SU-DHL-6 (cell line): Measurements from ENCODE around the gene TEK.

Experiments used
- H2AFZ ChIP-seq: fragments of 200-600 bp; sonication (generic); 2 replicates; pipeline ENCODE4 v1.6.1; 2014; ENCODE audit warnings: low read depth, mild to moderate bottlenecking, moderate library complexity, mixed read lengths, antibody characterized with exemption, low read length; ENCODE audit not compliant: severe bottlenecking
- H3F3A ChIP-seq: fragments of 200-600 bp; shearing (Covaris generic); 2 replicates; pipeline ENCODE4 v1.6.0; 2016; ENCODE audit warnings: antibody characterized with exemption, mild to moderate bottlenecking; ENCODE audit not compliant: insufficient read depth
- H3K27ac ChIP-seq: fragments of 200-600 bp; sonication (generic); 2 replicates; pipeline ENCODE4 v1.5.1; 2016; ENCODE audit warnings: low read depth, mild to moderate bottlenecking, low read length, moderate library complexity, mixed read lengths
- H3K27me3 ChIP-seq: fragments of 200-600 bp; sonication (generic), shearing (Covaris generic); 2 replicates; pipeline ENCODE4 v1.6.0; 2014; ENCODE audit warnings: mild to moderate bottlenecking, low read length
- H3K36me3 ChIP-seq: fragments of 200-600 bp; sonication (generic); 2 replicates; pipeline ENCODE4 v1.6.1; 2014; ENCODE audit warnings: mild to moderate bottlenecking, low read length, mixed read lengths
- H3K4me2 ChIP-seq: fragments of 300-600, 200-600 bp; shearing (Covaris generic), sonication (generic); 2 replicates; pipeline ENCODE4 v1.6.0; 2014; ENCODE audit warnings: low read length, low read depth, mild to moderate bottlenecking; ENCODE audit not compliant: poor library complexity, severe bottlenecking
- H3K4me3 ChIP-seq: fragments of 200-600 bp; sonication (generic); 2 replicates; pipeline ENCODE4 v1.5.1; 2014; ENCODE audit warnings: antibody characterized with exemption, low read length, mild to moderate bottlenecking, mixed read lengths; ENCODE audit not compliant: insufficient read depth, poor library complexity, severe bottlenecking
- H3K79me2 ChIP-seq: fragments of 200-600 bp; sonication (generic); 2 replicates; pipeline ENCODE4 v1.6.1; 2014; ENCODE audit warnings: mild to moderate bottlenecking, low read length, moderate library complexity; ENCODE audit not compliant: insufficient read depth
- H3K9ac ChIP-seq: fragments of 200-600 bp; sonication (generic); 2 replicates; pipeline ENCODE4 v1.7.0; 2014; ENCODE audit warnings: mild to moderate bottlenecking, low read length
- H3K9me2 ChIP-seq: fragments of 200-600 bp; sonication (generic); replicated peaks from 2 replicates; pipeline ENCODE4 v1.6.1; 2014; ENCODE audit warnings: low read length; ENCODE audit not compliant: insufficient read depth
- H3K9me3 ChIP-seq: fragments of 200-600 bp; sonication (generic); 2 replicates; pipeline ENCODE4 v1.6.1; 2014; ENCODE audit warnings: low read length, mixed read lengths; ENCODE audit not compliant: insufficient read depth
- H4K20me1 ChIP-seq: fragments of 200-600 bp; sonication (generic); 2 replicates; pipeline ENCODE4 v1.6.1; 2014; ENCODE audit warnings: low read depth, mild to moderate bottlenecking, antibody characterized with exemption, low read length, moderate library complexity, mixed read lengths
- CTCF ChIP-seq: fragments of 200-600 bp; sonication (generic); IDR thresholded peaks from one replicate; pipeline ENCODE4 v1.5.1; 2017; ENCODE audit warnings: antibody characterized with exemption, mild to moderate bottlenecking, low read length, moderate library complexity; ENCODE audit not compliant: insufficient read depth, poor library complexity, severe bottlenecking
- EZH2phosphoT487 ChIP-seq: fragments of 200-600 bp; sonication (generic), shearing (Covaris generic); conservative IDR thresholded peaks from 2 replicates; pipeline ENCODE4 v1.6.1; 2018; ENCODE audit warnings: mild to moderate bottlenecking, antibody characterized with exemption, low read length, moderate library complexity, mixed read lengths

The TEK gene

DNA sequence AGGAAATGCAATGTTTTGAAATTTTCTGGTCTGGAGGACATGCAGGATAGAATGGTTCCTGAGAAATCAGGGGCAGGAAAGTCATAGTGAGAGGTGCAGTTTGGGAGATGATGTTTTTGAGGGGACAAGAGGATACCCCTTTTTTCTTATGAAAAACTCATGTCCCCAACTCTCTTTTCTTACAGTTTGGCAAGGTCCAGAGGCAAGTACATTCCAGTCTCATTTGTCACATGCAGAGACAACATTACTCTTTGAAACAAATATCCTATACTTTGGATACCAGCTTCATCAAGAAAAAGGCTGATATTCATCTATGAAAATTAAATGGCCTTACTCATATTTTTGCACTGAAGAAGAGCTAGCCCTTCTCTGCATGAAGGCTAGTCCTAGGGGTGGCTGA, 139.7 kb downstream of the TEK start:
- Histone ChIP-seq H3K4me3 (no peak overlapping the region), H3K27me3 (no peaks in the 10 kb centered on the region), H3K9me3 (no peaks in the 10 kb centered on the region), H3K27ac (no peak overlapping the region), H4K20me1 (no peaks in the 10 kb centered on the region), H3K4me2 (no peak overlapping the region), H3F3A (no peaks in the 10 kb centered on the region), H3K36me3 (no peaks in the 10 kb centered on the region), H2AFZ (no peak overlapping the region), H3K9ac (no peak overlapping the region), H3K9me2 (no peaks in the 10 kb centered on the region), H3K79me2 (no peaks in the 10 kb centered on the region)
- no peak for TF ChIP-seq CTCF
- no peak for TF ChIP-seq EZH2phosphoT487

DNA sequence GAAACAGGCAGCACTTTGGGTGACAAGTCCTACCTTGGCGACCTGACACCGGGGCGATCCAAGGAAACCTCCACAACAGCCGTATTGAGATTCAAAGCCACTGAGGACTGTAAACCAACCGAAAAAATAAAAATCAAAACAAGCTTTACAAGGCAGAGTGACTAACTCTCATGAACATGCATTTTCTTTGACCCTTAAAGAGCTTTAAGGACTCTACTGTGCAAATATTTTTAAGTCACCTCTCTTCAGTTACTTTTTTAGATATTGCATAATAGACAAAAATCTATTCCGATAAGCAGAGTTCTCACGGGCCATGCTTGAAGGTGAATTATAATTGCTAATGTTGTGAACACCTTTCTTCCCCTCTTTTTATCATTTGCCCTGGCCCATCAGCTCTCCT, 149.6 kb downstream of the TEK start:
- no peak overlapping the region for H3K27ac ChIP-seq
- H3K9me3 ChIP-seq: no peaks in the 10 kb centered on the region
- no peak overlapping the region for H2AFZ ChIP-seq
- no peaks in the 10 kb centered on the region for H3K9me2 ChIP-seq
- TF ChIP-seq EZH2phosphoT487 (no peak), CTCF (no peak)
- H4K20me1 ChIP-seq: no peaks in the 10 kb centered on the region
- no peaks in the 10 kb centered on the region for H3K36me3 ChIP-seq
- H3K79me2 ChIP-seq: no peaks in the 10 kb centered on the region
- no peak overlapping the region for H3K4me2 ChIP-seq
- no peaks in the 10 kb centered on the region for H3F3A ChIP-seq
- no peak overlapping the region for H3K9ac ChIP-seq
- 0 out of 2 replicates have a peak, but pooled peaks cover 4% of the 10 kb centered on the region for H3K27me3 ChIP-seq
- no peak overlapping the region for H3K4me3 ChIP-seq

DNA sequence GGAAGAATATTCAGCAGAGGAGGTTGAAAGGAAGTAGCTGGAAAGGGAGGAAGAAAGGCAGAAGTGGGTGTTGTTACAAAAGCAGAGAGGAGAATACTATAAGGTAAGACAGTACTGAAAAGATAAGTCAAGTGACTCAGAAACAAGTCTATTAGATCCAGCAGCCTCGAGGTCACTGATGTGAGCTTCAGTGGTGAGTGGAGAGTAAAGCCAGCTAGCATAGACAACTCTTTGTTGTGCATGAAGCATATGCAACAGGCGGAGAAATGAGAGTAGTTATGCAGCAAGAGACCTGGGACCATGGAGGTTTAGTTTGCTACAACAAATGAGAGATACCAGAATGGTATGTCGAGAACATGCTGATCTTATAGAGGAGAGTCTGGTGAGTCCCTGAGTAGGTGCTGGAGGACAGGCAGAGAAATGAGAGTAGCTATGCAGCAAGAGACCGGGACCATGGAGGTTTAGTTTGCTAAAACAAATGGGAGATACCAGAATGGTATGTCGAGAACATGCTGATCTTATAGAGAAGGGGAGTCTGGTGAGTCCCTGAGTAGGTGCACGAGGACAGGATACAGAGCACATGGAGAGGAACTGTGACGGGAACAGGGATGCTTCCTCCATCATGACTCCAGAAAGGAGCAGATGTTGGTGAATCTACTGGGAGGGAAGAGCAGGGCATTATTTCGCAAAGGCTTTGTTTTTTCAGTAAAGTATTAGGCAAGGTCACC, 151.9 kb downstream of the TEK start:
- Histone ChIP-seq H3K79me2 (no peaks in the 10 kb centered on the region), H3K27ac (no peak overlapping the region), H4K20me1 (no peaks in the 10 kb centered on the region), H3K4me2 (no peak overlapping the region), H3K9me2 (no peaks in the 10 kb centered on the region), H3K4me3 (no peak overlapping the region), H2AFZ (no peak overlapping the region), H3K9me3 (no peaks in the 10 kb centered on the region), H3K9ac (no peak overlapping the region), H3K27me3 (0 out of 2 replicates have a peak, but pooled peaks cover 4% of the 10 kb centered on the region), H3F3A (no peaks in the 10 kb centered on the region), H3K36me3 (no peaks in the 10 kb centered on the region)
- TF ChIP-seq EZH2phosphoT487 (no peak), CTCF (no peak)
